Stomach smooth muscle (tissue), 2 donors: ENCODE data around the gene LHFPL3.
"Not testable (repeated sequence)": the region's sequence is repeated elsewhere in the genome, so short reads cannot be mapped to it uniquely, and the experiment has no call there.

Experiments used
- H3K27ac ChIP-seq: one replicate; pipeline ENCODE4 v1.7.0; 2013; ENCODE audit warnings: mild to moderate bottlenecking, low read length, inconsistent platforms
- H3K27me3 ChIP-seq, 2 donors: one replicate each; pipeline ENCODE4 v1.7.0; 2013; ENCODE audit warnings: low read length in 2 of 2; ENCODE audit not compliant: insufficient read depth in 2 of 2, control insufficient read depth in 1 of 2
- H3K36me3 ChIP-seq, 2 donors: one replicate each; pipeline ENCODE4 v1.7.0; 2013; ENCODE audit warnings: low read length in 2 of 2; ENCODE audit not compliant: control insufficient read depth in 2 of 2, insufficient read depth in 2 of 2
- H3K4me1 ChIP-seq: one replicate; pipeline ENCODE4 v1.7.0; 2013; ENCODE audit warnings: low read length; ENCODE audit not compliant: control insufficient read depth, insufficient read depth
- H3K4me3 ChIP-seq, 2 donors: one replicate each; pipeline ENCODE4 v1.7.0; 2013; ENCODE audit warnings: low read length in 2 of 2
- H3K9ac ChIP-seq, 2 donors: one replicate each; pipeline ENCODE4 v1.7.0; 2013; ENCODE audit warnings: low read length in 2 of 2, mild to moderate bottlenecking in 1 of 2
- H3K9me3 ChIP-seq, 2 donors: one replicate each; pipeline ENCODE4 v1.7.0; 2013; ENCODE audit warnings: low read length in 2 of 2; ENCODE audit not compliant: control insufficient read depth in 2 of 2
- donor health status: healthy.
- donor health status: Pancreatic carcinoma.

Gene LHFPL3

DNA sequence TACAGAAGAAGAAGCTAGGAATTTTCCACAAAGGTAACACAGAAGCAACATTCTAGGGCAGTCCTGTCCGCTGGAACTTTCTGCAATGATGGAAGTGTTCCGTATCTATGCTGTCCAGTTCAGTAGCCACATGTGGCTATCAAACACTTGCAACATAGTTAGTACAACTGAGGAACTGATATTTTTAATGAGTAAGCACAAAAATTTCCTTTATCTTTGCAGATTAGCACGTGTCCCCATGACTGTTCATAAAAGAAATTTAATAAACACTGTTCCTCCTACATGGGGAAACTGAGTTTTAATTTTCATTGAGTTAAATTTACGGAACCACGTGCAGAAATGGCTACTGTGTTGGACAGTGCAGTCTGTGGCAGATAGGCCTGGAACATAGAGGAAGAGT, 349.2 kb downstream of the LHFPL3 start:
- Histone ChIP-seq H3K36me3 (no peaks in the 10 kb centered on the region), H3K9me3 (no peaks in the 10 kb centered on the region), H3K9ac (no peak overlapping the region), H3K27ac (no peak overlapping the region), H3K4me1 (no peaks in the 10 kb centered on the region), H3K4me3 (no peak overlapping the region), H3K27me3 (no peaks in the 10 kb centered on the region)

DNA sequence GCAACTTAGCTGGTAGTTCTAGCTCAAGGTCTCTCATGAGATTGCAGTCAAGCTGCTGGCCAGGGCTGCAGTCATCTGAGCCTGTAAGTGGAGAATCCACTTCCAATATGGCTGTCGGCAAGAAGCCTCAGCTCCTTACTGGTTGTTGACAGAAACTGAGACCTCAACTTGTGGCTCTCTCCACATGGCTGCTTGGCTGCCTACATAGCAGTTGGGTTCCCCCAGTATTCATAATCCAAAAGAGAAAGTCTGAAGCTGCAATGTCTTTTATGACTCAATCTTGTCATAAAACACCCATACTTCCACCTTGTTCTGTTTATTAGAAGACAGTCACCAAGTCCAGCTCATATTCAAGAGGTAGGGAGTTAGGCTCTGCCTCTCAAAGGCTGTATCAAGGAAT, 350.7 kb downstream of the LHFPL3 start:
- Histone ChIP-seq H3K9me3 (no peaks in the 10 kb centered on the region), H3K27ac (no peak overlapping the region), H3K4me1 (no peaks in the 10 kb centered on the region), H3K9ac (no peak overlapping the region), H3K4me3 (no peak overlapping the region), H3K36me3 (no peaks in the 10 kb centered on the region), H3K27me3 (no peaks in the 10 kb centered on the region)

DNA sequence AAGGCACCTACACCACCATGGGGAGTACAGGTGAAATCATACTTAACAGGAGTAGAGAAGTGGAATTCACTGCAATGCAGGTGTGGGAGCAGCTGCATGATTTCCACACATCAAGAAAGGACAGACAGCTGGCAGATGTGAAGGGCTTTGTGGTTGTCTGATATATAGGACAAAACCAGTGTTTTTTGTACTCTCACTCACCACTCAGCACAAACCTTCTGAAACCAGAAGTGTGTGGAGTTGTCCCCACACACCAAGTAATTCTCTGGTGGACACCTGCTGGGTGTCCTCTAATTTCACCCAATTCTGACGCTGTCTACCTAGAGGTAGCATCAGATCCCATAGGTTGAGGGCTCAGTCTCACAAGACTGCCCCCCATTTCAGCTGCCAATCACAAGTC, 357.9 kb downstream of the LHFPL3 start:
- no peaks in the 10 kb centered on the region for H3K36me3 ChIP-seq
- no peaks in the 10 kb centered on the region for H3K4me1 ChIP-seq
- no peak overlapping the region for H3K9ac ChIP-seq
- no peaks in the 10 kb centered on the region for H3K27me3 ChIP-seq
- no peak overlapping the region for H3K27ac ChIP-seq
- no peaks in the 10 kb centered on the region for H3K9me3 ChIP-seq
- H3K4me3 ChIP-seq = no peak overlapping the region

DNA sequence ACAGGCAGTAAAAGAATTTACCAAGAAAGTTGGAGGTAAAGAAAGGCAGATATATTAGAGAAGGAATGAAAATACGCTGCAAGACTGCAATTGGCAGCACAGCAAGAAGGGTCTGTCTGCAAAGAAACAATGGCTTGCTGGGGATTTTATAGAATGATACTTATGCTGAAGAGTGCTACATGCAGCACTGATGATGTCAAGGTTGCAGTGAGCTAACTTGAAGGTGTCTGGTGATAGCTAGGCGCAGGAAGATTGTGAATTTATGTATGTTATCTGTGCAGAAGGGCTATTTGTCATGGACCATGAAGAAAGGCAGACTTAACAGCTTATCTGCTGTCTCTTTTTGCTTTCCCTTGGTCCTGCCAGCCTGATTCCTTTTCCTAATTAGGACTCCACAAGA, 366.3 kb downstream of the LHFPL3 start:
- Histone ChIP-seq H3K4me3 (no peak overlapping the region), H3K27ac (no peak overlapping the region), H3K27me3 (no peaks in the 10 kb centered on the region), H3K9me3 (peaks cover 0 to 3% of the 10 kb centered on the region in 2 donors), H3K36me3 (no peaks in the 10 kb centered on the region), H3K9ac (no peak overlapping the region), H3K4me1 (no peaks in the 10 kb centered on the region)

DNA sequence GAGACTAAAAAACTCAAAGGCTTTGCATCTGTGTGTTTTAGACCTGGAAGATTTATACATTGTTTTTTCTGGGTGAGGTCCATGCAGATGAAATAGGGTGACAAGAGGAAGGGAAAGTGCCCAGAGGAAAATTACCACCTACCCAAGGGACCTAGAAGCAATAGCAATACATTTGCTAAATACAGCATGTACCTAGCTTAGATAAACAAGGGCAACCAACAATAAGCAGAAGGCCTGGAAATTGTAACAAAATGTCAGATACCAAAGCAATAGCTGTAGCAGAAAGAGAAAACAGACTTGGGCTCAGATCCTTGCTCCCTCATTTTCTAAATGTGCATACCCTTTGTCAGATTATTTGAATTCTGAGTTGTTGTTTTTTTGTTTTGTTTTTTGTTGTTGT, 367.2 kb downstream of the LHFPL3 start:
- H3K4me3 ChIP-seq = no peak overlapping the region
- H3K27me3 ChIP-seq = no peaks in the 10 kb centered on the region
- H3K9me3 ChIP-seq = peaks cover 0 to 3% of the 10 kb centered on the region in 2 donors
- no peak overlapping the region for H3K27ac ChIP-seq
- no peaks in the 10 kb centered on the region for H3K36me3 ChIP-seq
- no peaks in the 10 kb centered on the region for H3K4me1 ChIP-seq
- no peak overlapping the region for H3K9ac ChIP-seq

DNA sequence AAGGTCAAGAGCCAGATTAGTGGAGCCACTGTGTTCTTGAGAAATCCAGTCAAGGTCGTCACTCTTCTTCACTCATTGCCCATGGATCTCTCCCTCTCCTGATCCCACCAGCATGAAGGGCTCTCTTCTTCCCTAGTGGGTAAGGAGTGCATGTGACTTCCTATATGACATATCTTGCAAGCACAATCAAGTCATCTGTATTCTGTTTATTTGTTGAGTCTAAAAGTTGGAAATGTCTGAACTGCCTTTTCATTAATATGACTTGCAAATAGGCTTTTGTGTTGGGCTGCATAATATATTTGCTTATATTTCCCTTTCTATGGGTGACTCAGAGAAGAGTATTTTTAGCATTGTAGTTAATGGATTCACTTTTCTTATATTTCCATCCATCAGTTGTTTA, 371.9 kb downstream of the LHFPL3 start:
- no peaks in the 10 kb centered on the region for H3K27me3 ChIP-seq
- H3K4me3 ChIP-seq = no peak overlapping the region
- no peaks in the 10 kb centered on the region for H3K9me3 ChIP-seq
- H3K9ac ChIP-seq = no peak overlapping the region
- no peaks in the 10 kb centered on the region for H3K4me1 ChIP-seq
- no peaks in the 10 kb centered on the region for H3K36me3 ChIP-seq
- no peak overlapping the region for H3K27ac ChIP-seq

DNA sequence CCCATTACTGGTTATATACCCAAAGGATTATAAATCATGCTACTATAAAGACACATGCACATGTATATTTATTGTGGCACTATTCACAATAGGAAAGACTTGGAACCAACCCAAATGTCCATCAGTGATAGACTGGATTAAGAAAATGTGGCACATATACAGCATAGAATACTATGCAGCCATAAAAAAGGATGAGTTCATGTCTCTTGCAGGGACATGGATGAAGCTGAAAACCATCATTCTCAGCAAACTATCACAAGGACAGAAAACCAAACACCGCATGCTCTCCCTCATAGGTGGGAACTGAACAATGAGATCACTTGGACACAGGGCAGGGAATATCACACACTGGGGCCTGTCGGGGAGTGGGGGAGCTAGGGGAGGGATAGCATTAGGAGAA, 392.6 kb downstream of the LHFPL3 start:
- H3K9me3 ChIP-seq, H3K36me3 ChIP-seq, H3K4me3 ChIP-seq: not testable (repeated sequence)

DNA sequence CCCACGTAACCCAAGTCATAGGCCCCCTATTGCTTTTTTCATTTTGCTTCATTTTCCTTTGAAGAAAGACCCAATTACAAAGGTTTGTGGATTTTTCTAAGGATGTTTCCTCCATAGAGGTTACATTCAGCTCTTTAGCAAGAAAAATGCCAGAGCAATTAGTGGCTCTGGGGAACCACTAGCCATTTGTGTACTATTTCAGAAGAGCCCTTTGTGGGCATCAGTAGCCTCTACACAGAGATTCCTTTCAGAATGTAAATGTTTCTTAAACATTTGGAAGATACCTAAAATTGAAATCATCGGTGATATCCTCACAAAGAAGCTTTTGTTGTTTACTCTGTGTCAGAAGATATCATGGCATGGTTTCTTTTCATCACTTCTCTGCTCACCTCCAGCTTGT, 394.6 kb downstream of the LHFPL3 start:
- no peaks in the 10 kb centered on the region for H3K27me3 ChIP-seq
- H3K4me3 ChIP-seq = no peak overlapping the region
- H3K36me3 ChIP-seq = no peaks in the 10 kb centered on the region
- H3K9me3 ChIP-seq = no peaks in the 10 kb centered on the region
- no peak overlapping the region for H3K9ac ChIP-seq
- H3K4me1 ChIP-seq = no peaks in the 10 kb centered on the region
- H3K27ac ChIP-seq = no peak overlapping the region

More for the DNA sequence above, 392.6 kb downstream of the LHFPL3 start:
- H3K9ac ChIP-seq, H3K4me1 ChIP-seq, H3K27me3 ChIP-seq, H3K27ac ChIP-seq: not testable (repeated sequence)

DNA sequence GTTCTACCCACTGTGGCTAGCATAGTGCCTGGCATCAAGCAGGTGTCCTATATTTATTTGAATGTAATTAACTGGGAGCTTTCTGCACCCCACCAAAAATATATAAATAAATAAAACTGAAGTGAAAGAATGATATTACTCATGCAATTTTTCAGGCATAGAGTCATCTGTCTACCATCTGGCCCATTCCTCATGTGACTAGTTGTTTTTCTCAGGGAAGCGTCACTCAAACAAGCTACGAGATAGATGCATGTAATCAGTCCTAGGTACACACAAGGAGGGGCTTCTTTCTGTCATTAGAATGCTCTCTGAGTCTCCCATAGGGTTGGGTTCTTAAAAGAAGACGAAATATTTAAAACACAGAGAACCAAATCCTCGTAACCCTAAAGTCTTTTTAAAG, 430.1 kb downstream of the LHFPL3 start:
- Histone ChIP-seq H3K4me1 (no peaks in the 10 kb centered on the region), H3K9me3 (no peaks in the 10 kb centered on the region), H3K4me3 (no peak overlapping the region), H3K27ac (no peak overlapping the region), H3K36me3 (no peaks in the 10 kb centered on the region), H3K9ac (no peak overlapping the region), H3K27me3 (no peaks in the 10 kb centered on the region)

DNA sequence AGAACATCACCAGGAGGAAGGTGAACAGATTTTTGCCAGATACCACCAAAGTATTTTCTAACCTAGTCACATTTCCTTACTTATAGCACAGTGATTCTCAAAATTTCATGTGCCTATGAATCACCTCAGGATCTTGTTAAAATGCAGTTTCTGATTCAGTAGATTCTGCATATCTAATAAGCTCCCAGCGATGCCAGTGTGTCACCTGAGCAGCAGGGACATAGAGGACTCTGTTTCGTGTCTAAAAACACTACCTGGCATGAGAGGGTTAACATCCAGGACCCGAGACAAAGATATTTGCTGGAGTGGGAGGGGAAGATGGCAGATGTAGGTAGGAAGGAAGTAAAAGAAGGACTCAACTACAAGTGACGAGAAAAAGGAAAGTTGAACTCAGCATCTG, 433.5 kb downstream of the LHFPL3 start:
- H3K4me1 ChIP-seq = no peaks in the 10 kb centered on the region
- H3K4me3 ChIP-seq = no peak overlapping the region
- H3K27me3 ChIP-seq = no peaks in the 10 kb centered on the region
- H3K9me3 ChIP-seq = no peaks in the 10 kb centered on the region
- H3K27ac ChIP-seq = no peak overlapping the region
- H3K36me3 ChIP-seq = no peaks in the 10 kb centered on the region
- H3K9ac ChIP-seq = no peak overlapping the region

DNA sequence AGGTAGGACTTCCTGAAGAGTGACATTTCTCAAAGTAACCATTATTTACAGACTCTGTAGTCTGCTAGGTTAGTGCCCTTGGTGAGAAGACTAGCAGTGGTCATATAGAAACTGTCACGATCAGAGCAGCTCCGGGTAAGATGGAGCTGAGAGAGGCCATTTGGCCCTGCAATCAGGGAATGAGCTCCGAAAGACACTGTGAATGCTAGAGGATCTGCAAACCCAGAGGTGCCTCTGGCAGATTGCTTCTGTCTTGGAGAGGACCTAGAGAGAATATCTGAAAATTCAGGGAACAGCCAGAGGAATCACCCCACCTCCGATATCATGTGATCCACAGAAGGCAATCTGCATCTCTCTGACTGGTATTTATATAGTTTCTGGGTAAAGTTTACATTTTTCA, 438.7 kb downstream of the LHFPL3 start:
- no peaks in the 10 kb centered on the region for H3K36me3 ChIP-seq
- H3K4me3 ChIP-seq = no peak overlapping the region
- peaks cover 0 to 2% of the 10 kb centered on the region in 2 donors for H3K27me3 ChIP-seq
- no peak overlapping the region for H3K27ac ChIP-seq
- no peak overlapping the region for H3K9ac ChIP-seq
- no peaks in the 10 kb centered on the region for H3K9me3 ChIP-seq
- H3K4me1 ChIP-seq = no peaks in the 10 kb centered on the region
